ENCODE results near the gene SLC8A2. TPM values are rescaled to one million over a fixed set of nuclear protein-coding genes. Genes with fewer than 3 reads are reported as not detected.
A peak's percentile ranks its signal among the peaks of the same experiment; 100 is the strongest.
"Not testable (repeated sequence)": the region's sequence is repeated elsewhere in the genome, so short reads cannot be mapped to it uniquely, and the experiment has no call there.

The SLC8A2 gene
- polyA plus RNA-seq, 4 donors, result 0.06 to 0.25 (median 0.20) TPM; not detected in 1

DNA sequence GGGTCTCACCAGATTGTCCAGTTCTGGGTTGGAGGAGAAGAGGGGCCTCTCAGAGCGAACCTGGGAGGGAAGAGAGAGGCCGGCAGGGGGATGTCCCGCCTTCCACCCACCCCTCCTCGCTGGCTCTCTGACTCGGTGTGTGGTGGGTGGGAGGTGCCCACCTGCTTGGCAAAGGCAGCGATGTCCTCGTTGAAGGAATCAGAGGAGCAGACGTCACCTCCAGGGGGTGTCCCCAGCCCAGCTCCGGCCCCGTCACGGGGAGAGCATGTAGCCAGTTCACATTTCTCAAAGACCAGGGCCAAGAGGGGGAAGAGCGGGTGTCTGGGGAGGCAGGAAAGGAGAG lies 55.1 kb downstream of the SLC8A2 start:
- DNase-seq (ENCODE audit: low read depth in 4 of 4, low spot score in 3 of 4), result no peak

DNA sequence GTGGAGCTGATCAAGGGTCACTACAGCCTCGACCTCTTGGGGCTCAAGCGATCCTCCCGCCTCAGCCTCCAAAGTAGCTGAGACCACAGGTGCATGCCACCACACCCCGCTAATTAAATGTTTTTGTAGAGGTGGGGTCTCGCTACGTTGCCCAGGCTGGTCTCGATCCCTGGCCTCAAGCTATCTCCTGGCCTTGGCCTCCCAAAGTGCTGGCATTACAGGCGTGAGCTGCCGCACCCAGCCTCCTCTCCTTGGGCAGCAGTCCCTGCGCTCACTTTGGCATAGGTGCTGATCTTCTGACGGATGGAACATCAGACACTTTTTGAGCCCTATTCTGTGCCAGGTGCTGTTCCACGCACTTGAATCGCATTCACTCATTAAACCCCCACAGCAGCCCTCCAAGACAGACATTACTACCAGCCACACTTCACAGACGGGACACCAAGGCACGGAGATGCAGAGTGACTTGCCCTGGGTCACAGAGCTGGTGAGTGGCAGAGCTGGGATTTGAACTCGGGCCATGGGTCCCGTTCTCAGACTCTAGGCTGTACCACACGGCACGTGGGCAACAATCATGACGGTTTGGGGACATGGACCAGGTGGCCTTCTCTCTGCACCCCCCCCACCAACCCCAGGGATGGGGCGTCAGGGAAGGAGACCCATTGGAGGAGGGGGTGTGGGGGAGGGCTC lies 55.6 kb downstream of the SLC8A2 start:
- DNase-seq (ENCODE audit: low read depth in 4 of 4, low spot score in 3 of 4), result no peak

DNA sequence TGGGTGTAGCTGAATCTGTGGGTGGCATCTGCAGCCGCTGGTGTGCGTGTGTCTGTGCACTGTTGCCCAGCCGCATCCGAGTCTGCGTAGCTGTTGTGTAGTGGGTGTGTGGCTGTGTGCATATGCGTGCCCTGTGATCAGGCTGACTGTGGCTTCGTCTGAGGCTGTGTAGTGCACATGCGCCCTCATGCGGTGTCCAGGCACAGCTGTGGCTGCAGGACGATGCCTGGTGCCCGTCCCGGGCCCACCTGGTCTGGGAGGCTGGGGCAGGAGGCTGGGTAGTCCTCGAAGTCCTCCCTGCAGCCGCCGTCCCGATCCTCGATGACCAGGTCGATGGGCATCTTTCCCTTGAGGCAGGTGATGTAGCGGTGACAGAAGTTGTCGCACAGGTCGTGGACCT lies 57.2 kb downstream of the SLC8A2 start:
- DNase-seq (ENCODE audit: low read depth in 4 of 4, low spot score in 3 of 4), result no peak

DNA sequence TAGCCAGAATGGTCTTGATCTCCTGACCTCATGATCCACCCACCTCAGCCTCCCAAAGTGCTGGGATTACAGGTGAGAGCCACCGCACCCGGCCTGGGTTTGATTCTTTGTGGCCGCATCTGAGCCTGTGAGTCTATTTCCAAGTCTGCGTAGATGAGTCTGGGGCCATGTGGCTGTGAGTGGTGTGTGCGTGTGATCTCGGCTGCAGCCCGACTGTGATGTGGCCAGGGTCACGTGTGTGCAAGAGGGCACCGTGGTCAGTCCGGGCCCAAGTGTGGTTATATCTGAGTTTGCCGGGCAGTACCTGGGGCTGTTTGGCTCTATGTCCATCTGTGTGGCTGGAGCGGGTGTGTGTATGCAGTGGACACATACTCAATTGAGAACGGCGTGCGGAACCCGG lies 57.8 kb downstream of the SLC8A2 start:
- no peak for DNase-seq (ENCODE audit: low read depth in 4 of 4, low spot score in 3 of 4)

DNA sequence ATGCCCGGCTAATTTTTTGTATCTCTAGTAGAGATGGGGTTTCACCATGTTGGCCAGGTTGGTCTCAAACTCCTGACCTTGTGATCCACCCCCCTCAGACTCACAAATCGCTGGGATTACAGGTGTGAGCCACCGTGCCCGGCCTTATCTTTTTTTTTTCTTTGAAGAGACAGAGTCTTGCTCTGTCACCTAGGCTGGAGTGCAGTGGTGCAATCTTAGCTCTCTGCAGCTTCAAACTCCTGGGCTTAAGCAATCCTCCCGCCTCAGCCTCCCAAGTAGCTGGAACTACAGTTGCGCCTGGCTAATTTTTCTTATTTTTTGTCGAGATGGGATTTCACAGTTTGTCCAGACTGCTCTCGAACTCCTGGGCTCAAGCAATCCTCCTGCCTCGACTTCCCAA lies 60.0 kb downstream of the SLC8A2 start:
- DNase-seq (ENCODE audit: low read depth in 4 of 4, low spot score in 3 of 4), result not testable (repeated sequence)

DNA sequence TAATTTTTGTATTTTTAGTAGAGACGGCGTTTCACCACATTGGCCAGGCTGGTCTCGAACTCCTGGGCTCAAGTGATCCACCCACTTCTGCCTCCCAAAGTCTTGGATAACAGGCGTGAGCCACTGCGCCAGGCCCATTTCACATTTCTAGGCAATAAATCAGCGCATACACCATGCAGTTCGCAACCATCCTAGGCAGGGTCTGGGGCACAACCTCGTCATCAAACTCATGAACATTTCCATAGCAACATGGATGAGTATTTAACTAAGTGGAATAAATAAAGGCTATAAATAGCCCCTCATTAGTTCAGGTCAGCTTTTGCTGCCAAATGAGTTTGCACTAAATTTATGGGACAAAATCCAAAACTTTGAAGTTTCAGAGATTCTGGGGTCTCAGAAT lies 60.6 kb downstream of the SLC8A2 start:
- no peak for DNase-seq (ENCODE audit: low read depth in 4 of 4, low spot score in 3 of 4)

DNA sequence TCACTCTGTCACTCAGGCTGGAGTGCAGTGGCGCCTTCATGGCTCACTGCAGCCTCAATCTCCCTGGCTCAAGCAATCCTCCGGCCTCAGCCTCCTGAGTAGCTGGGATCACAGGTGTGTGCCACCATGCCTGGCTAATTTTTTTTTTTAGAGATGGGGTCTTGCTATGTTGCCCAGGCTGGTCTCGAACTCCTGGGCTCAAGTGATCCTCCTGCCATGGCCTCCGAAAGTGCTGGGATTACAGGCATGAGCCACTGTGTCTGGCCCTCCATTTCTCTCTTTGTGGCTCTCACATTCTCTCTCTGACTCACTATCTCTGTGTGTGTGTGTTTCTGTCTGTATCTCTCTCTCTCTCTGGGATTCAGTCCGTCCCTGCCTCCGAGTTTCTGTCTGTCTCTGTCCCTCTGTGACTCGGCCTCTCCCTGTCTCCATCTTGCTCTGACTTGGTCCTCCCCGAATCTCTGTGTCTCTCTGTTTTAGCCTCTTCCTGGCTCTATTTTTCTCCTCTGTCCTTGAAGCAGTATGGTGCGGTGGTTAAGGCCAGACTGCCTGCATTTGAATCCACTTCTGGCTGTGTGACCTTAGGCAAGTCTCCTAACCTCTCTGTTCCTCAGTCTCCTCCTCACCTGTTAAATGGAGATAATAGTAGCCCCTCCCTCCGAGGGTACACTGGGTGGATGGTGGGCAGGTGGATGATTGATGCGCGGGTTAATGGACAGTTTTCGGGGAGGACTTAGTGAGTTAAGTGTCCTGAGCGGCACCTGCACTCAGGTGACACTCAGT lies 63.3 kb downstream of the SLC8A2 start:
- no peak for DNase-seq (ENCODE audit: low read depth in 4 of 4, low spot score in 3 of 4)

DNA sequence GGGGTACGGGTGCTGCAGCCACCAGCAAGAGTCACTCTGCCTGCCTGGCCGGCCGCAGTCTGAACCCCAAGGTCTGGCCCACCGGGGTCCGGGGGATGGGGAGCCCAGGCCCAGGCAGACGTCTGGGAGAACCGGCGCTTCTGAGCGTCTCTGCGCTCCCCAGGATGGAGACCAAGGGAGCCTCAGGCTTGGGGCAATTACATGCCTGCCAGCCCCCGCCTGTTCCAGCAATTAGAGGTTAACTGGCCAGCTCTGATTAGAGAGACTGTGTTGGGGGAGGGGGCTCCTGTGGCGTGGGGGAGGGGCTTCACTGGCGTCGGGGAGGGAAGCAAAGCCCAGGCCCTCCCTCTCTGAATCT lies 64.3 kb downstream of the SLC8A2 start:
- DNase-seq (ENCODE audit: low read depth in 4 of 4, low spot score in 3 of 4), result no peak

DNA sequence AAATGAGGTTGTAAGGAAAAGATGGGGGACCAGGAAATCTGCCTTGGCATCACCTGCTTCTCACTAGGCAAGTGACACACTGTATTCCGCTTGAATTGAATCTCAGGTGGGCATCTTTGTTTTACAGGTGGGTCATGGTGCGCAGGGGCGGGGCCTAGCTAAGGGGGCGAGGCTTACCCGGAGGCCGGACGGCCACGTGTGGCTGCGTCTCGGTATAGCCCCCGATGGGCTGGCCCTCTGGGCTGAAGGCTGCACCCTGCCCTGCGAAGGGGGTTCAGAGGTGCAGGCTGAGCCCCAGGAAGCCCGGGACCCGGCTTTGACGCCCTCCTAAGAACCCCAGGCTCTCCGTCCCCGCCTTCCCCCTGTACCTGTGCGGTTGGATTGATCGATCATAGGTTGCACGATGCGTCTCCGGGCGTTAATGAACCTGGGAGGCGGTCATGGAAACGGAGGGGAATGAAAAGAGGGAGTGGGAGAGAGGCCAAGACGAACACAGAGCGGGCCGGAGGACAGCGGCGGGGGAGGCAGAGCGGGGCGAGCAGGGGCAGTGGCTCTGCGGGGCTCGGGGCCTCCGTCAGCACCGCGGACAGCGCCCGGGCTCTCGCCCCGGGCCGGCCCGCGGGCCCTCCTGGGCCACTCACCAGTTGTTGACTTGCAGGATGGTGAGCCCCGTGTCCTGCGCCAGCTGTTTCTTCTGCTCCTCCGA lies 64.8 kb downstream of the SLC8A2 start:
- no peak for DNase-seq (ENCODE audit: low read depth in 4 of 4, low spot score in 3 of 4)

DNA sequence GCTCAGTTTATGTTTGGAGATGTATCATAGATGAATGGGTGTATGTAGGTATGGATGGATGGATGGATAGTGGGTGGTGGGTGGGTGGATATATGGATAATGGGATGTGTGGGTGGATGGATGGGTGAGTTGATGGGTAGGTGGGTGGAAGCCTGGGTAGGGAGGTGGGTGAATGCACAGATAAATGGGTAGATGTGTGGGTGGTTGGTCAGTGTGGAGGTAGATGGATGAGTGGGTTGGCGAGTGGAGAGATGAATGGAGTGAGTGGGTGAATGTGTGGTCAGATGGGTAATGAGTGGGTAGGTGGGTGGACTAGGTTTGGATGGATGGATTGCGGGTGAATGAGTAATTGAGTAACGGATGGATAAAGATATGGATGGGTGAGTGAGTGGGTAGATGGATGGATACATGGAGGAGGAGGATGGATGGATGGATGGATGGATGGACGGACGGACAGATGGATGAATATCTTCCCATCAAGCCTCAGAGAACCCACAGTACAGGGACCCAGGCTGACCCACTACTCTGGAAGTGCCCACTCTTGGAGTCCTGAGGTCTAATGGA lies 65.8 kb downstream of the SLC8A2 start:
- no peak for DNase-seq (ENCODE audit: low read depth in 4 of 4, low spot score in 3 of 4)

DNA sequence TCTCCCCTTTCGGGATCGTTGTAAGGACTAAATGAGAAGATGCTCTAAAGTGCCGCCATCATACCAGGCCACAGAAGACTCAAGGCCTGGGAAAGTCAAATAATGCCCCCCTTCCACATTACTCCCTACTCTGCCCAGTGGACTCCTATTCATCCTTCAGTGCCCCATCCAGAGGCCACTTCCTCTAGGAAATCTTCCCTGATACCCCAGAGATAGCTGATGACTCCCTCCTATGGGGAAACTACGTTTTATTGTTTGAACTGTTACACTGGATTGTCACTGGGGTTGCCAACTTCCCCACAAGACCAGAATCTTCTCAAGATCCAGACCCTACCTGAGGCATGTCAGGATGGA lies 66.5 kb downstream of the SLC8A2 start:
- DNase-seq (ENCODE audit: low read depth in 4 of 4, low spot score in 3 of 4), result no peak

DNA sequence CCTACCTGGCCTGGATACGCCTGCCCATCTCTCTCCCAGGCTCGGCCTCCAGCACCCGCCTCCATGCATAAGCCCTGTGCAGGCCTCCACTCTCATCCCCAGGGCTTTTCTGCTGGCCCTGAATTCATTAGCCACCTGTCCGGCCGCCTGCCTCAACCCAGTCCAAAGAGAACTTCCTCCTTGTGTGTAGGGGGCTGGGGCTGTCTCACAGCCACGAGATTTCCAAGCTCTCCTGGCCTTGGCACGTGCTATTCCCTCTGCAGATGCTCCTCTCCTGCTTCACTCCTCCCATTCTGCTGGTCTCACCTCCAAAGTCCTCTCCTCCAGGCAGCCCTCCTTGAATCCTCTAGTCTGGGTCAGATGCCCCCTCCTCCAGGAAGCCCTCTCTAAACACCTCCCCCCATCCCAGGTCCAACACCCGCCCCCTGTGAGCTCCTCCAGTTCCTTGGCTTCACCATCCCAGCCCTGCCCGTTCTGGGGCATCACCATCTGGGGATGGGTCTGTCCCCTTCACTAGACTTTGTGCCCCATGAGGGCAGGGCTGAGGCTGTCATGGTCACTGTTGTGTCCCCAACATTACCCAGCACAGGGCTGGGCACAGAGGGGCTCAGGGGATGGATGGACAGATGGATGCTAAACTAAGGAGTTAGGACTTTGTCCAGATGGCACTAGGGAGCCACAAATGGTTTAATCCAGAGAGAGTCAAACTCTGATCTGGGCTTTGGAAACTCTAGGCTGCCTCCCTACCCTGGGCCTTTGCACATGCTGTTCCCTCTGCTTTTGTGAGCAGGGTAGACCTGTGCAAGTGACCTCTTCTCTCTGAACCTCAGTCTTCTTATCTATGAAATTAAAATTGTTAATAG lies 67.1 kb downstream of the SLC8A2 start:
- no peak for DNase-seq (ENCODE audit: low read depth in 4 of 4, low spot score in 3 of 4)

DNA sequence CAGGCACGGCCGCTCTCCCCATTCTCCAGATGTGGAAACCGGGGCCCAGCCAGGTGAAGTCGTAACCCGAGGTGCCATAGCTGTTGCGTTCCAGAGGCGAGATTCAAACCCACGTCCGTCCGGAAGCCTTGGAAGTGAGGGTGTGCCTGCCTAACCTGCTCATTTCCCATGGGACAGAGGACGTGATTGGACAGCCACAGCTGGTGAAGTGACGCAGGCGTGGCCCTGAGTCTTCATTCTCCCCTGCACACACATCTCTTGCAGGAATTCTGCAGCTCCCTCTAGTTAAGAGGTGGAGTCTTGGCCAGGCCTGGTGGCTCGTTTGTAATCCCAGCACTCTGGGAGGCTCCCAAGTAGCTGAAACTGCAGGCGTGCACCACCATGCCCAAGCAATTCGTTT lies 69.2 kb downstream of the SLC8A2 start:
- no peak for DNase-seq (ENCODE audit: low read depth in 4 of 4, low spot score in 3 of 4)

DNA sequence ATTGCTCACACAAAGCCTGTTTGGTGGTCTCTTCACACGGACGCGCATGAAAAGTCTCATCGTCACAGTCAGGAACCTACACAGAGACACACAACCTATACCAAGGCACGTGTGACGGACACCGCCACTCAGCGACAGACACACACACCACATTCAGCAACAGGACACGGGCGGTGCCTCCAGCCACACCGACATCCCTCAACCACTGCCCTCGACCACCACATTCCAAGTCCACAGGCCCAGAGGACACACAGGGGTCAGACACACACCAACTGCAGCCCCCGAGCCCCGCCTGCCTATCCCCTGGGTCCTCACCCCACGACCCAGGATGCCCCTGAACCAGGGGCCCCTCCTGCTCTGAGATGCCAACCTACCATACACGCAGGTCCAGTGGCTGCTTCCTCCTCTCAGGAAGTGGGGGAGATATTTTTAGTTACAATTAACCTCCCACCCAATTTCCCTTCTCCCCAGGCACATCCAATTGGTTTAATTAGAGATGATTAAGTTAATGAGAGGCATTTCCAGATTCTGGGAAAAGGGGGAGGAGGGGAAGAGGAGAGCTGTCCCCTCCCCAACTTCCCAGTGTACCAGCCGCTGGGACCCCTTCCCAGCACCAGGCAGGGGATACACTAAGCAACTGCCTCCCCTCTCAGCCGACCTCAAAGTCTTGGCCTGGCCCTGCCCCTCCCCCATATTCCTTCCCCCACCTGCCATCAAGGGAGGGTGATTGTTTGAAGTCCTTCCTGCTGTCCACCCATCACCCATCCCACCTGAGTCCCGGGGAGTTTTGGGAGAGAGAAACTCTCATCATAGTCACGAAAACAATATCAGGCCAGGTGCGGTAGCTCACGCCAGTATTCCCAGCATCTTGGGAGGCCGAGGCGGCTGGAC lies 72.7 kb downstream of the SLC8A2 start:
- no peak for DNase-seq (ENCODE audit: low read depth in 4 of 4, low spot score in 3 of 4)

DNA sequence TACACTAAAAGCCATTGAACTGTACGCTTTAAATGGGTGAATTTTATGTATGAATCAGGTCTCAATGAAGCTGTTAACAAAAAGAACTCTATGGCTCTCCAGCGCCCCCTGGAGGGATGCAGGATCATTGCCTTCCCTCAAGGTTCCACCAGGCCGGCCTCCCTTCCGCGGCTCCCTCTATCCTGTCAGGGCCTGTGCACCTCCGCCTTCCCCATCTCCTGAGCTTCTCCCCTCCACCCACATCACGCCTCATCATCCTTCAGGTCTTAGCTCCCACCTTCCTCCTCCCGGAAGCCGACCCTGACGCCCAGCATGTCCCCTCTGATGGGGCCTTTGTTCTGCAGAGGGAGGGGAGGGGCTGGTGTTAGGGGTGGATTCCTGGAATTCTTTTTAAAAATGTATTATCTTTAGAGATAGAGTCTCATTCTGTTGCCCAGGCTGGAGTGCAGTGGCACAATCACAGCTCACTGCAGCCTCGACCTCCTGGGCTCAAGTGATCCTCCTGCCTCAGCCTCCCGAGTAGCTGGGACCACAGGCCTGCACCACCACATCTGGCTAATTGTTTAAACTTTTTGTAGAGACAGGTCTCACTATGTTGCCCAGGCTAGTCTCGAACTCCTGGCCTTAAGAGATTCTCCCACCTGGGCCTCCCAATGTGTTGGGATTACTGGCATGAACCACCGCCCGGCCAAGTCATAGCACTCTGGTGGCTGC lies 80.0 kb downstream of the SLC8A2 start:
- peak; percentile 10 to 37 (median 22) for DNase-seq (ENCODE audit: low read depth in 4 of 4, low spot score in 3 of 4)

DNA sequence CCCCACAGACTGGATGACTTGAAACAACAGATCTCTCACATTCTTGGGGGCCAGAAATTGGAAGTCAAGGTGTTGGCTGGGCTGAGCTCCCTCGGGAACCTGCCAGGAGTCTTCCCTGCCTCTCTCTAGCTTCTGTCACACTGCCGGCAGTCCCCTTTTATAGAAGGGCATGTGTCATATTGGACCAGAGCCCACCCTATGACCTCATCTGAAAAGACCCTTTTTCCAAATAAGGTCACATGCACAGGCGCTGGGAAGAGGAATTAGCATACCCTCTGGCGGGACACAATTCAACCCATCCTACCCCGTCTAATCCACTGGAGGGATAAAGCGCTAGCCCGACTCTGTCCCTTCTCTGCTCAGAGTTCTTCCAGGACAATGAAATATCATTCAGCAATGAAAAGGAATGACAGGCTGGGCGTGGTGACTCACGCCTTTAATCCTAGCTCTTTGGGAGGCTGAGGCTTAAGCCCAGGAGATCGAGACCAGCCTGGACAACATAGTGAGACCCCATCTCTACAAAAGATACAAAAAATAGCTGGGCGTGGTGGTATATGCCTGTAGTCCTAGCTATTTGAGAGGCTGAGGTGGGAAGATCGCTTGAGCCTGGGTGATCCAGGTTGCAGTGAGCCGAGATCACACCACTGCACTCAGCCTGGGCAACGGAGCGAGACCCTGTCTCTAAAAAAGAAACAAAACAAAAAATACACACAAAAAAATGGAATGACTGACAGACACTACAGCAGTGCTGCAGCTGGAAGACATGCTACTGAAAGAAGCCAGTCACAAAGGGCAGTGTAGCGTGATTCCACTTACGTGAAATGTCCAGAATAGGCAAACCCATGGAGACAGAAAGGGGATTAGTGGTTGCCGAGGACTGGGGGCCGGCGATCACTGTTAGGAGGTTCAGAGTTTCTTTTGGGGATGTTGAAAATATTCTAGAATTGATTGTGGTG lies 80.9 kb downstream of the SLC8A2 start:
- no peak for DNase-seq (ENCODE audit: low read depth in 4 of 4, low spot score in 3 of 4)

DNA sequence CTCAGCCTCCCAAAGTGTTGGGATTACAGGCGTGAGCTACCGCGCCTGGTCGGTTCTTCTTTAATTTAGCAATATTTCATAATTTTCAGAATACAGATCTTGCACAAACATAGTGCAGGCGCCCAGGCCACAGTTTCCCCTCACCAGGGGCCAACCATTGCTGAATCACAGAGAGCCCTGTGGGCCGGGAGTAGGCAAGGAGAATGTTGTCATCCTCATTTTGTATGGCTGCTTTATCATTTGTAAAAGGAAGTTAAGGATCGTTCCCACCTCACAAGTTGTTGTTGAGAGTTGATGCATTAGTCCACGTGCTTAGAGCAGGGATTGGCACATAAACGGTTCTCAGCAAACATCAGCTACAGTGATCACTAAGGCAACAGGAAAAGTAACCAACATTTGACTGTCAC lies 82.5 kb downstream of the SLC8A2 start:
- no peak for DNase-seq (ENCODE audit: low read depth in 4 of 4, low spot score in 3 of 4)

DNA sequence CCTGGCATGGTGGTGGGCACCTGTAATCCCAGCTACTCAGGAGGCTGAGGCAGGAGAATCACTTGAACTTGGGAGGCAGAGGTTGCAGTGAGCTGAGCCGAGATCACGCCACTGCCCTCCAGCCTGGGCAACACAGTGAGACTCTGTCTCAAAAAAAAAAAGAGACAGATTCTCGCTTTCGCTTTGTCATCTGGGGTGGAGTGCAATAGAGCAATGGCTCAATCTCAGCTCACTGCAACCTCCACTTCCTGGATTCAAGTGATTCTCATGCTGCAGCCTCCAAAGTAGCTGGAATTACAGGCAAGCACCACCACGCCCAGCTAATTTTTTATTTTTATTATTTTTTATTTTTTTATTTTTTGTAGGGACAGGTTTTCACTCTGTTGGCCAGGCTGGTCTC lies 83.0 kb downstream of the SLC8A2 start:
- not testable (repeated sequence) for DNase-seq (ENCODE audit: low read depth in 4 of 4, low spot score in 3 of 4)

Measured in right renal pelvis (tissue), 4 donors.